Measurements from ENCODE around the gene KCNC4. TPM values are rescaled to one million over a fixed set of nuclear protein-coding genes. Genes with fewer than 3 reads are reported as not detected.

The KCNC4 gene
- total and polyA plus RNA-seq, 12 donors = 1.1 to 14.4 (median 9.3) TPM

DNA sequence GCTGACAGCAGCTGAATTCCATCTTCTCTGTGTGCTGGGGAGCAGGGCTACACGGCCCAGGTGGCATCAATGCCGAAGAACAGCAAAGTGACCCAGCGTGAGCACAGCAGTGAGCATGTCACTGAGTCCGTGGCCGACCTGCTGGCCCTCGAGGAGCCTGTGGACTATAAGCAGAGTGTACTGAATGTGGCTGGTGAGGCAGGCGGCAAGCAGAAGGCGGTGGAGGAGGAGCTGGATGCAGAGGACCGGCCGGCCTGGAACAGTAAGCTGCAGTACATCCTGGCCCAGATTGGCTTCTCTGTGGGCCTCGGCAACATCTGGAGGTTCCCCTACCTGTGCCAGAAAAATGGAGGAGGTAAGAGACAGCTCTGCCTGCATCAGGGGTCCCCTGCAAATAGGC lies 43.3 kb upstream of the KCNC4 start:
- WGBS, 4 donors = 88 to 91% (median 90%) methylated on average over 8 to 11 of the region's 11 CpGs
- Histone ChIP-seq H3K9me3 (replicated peaks in 1 of 3) (no peaks in the 10 kb centered on the region), H3K27me3 (no peaks in the 10 kb centered on the region), H3K4me1 (replicated peaks in 1 of 2) (no peaks in the 10 kb centered on the region), H3K27ac (no peak overlapping the region), H3K4me3 (no peak overlapping the region), H3K36me3 (replicated peaks in 1 of 2) (no peaks in the 10 kb centered on the region)
- intact Hi-C loops (cut with DNase I) = no loop called here
- no peak for DNase-seq
- TF ChIP-seq POLR2A (IDR thresholded peaks at IDR 0.05) = no peak
- TF ChIP-seq, protein P1, sequence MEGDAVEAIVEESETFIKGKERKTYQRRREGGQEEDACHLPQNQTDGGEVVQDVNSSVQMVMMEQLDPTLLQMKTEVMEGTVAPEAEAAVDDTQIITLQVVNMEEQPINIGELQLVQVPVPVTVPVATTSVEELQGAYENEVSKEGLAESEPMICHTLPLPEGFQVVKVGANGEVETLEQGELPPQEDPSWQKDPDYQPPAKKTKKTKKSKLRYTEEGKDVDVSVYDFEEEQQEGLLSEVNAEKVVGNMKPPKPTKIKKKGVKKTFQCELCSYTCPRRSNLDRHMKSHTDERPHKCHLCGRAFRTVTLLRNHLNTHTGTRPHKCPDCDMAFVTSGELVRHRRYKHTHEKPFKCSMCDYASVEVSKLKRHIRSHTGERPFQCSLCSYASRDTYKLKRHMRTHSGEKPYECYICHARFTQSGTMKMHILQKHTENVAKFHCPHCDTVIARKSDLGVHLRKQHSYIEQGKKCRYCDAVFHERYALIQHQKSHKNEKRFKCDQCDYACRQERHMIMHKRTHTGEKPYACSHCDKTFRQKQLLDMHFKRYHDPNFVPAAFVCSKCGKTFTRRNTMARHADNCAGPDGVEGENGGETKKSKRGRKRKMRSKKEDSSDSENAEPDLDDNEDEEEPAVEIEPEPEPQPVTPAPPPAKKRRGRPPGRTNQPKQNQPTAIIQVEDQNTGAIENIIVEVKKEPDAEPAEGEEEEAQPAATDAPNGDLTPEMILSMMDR (IDR thresholded peaks at IDR 0.05) = no peak

DNA sequence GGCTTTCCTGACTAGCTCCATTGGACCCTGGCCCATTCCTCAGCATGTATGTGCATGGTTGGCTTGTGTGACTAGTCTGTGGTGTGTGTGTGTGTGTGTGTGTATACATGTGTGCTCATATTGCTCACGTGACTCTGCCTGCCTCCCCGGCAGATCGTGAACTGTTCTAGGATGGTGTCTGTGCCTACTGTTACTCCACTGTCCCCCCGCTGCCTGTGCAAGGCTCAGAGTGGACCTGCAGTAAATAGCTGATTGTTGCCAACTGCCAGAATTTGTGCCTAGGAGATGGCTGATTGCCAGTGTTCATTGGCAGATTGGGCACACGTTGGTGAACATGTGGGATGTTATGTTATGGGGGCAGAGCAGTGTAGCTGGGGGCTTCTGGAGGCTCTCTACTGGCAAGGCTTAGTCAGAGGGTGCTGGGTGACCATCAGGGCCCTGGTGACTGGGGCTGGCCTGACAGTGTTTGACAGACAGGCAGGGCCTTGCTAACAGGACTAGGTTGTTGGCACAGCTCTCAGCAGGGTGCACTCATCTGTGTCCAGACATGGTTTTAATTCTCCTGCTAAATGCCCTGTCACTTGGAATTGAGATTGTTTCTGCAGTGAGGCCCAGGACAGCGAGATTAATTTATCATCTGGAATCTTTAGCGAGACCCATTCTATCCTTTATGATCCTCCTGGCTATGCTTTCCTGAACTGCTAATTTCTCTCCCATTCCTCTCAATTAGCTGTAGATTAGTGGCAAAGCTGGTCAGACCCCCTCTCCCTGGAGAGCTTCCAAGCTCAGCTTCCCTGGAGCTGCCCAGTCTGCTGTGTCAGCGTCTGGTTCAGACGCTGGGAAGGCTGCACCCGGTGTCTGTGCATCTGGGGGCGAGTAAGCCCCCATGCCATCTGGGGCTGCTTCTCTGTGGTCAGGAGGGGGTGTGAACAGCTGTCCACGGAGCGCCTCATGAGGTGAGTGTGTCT lies 39.1 kb upstream of the KCNC4 start:
- 57 to 68% (median 63%) methylated on average over 6 to 13 of the region's 13 CpGs for WGBS, 4 donors
- peaks cover 17% of the 10 kb centered on the region for H3K27me3 ChIP-seq
- H3K4me3 ChIP-seq = no peak overlapping the region
- H3K27ac ChIP-seq = no peak overlapping the region
- DNase-seq = no peak
- no peaks in the 10 kb centered on the region for H3K36me3 ChIP-seq (replicated peaks in 1 of 2)
- H3K4me1 ChIP-seq (replicated peaks in 1 of 2) = no peaks in the 10 kb centered on the region
- TF ChIP-seq, protein P1 (IDR thresholded peaks at IDR 0.05) = no peak
- TF ChIP-seq POLR2A (IDR thresholded peaks at IDR 0.05) = no peak
- no peaks in the 10 kb centered on the region for H3K9me3 ChIP-seq (replicated peaks in 1 of 3)
- intact Hi-C loops (cut with DNase I) = no loop called here

DNA sequence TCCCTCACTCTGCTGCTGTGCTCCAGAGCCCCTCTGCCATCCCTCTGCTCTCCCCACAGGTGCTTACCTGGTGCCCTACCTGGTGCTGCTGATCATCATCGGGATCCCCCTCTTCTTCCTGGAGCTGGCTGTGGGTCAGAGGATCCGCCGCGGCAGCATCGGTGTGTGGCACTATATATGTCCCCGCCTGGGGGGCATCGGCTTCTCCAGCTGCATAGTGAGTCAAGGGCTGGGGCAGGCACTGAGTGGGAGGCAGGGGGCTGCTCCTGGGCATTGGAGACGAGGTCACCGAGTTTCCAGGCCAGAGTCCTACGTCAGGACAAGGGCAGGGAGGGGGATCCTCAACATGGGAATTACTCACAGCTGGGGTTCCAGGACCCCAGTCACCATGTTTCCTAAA lies 38.1 kb upstream of the KCNC4 start:
- intact Hi-C loops (cut with DNase I) = no loop called here
- no peak for DNase-seq
- 77 to 87% (median 82%) methylated on average over 5 to 10 of the region's 10 CpGs for WGBS, 4 donors
- Histone ChIP-seq H3K4me3 (no peak overlapping the region), H3K4me1 (replicated peaks in 1 of 2) (no peaks in the 10 kb centered on the region), H3K9me3 (replicated peaks in 1 of 3) (no peaks in the 10 kb centered on the region), H3K27ac (no peak overlapping the region), H3K36me3 (replicated peaks in 1 of 2) (no peaks in the 10 kb centered on the region), H3K27me3 (peaks cover 17% of the 10 kb centered on the region)
- TF ChIP-seq, protein P1 (IDR thresholded peaks at IDR 0.05) = no peak
- no peak for TF ChIP-seq POLR2A (IDR thresholded peaks at IDR 0.05)

DNA sequence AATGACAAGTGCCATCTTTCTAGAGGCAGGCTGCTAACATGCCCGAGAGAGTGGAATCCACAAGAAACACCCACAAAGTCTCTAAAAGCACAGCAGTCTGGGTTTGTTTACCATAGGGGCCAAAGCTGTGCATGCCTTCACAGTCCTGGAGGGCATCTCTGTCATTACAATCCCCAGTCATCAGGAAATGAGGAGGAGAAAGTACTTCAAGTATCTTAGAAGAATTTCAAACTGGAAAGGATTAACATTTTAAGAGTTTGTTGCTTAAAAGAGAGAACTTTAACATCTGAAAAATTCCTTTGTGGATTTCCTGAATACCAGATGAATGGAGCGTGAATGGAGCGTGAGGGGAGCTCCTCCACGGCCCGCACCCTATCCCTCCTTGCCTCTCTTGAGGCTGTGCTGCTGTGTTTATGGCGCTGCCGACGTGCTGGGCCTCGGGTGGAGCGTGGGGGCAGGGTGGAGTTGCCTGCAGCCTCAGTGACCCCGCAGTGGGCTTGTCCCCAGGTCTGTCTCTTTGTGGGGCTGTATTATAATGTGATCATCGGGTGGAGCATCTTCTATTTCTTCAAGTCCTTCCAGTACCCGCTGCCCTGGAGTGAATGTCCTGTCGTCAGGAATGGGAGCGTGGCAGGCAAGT lies 36.5 kb upstream of the KCNC4 start:
- Histone ChIP-seq H3K36me3 (replicated peaks in 1 of 2) (no peaks in the 10 kb centered on the region), H3K9me3 (replicated peaks in 1 of 3) (no peaks in the 10 kb centered on the region), H3K4me3 (no peak overlapping the region), H3K27ac (no peak overlapping the region), H3K27me3 (peaks cover 17% of the 10 kb centered on the region), H3K4me1 (replicated peaks in 1 of 2) (no peaks in the 10 kb centered on the region)
- intact Hi-C loops (cut with DNase I) = no loop called here
- DNase-seq = no peak
- WGBS, 4 donors = 69 to 80% (median 74%) methylated on average over 15 of the region's 15 CpGs
- TF ChIP-seq, protein P1 (IDR thresholded peaks at IDR 0.05) = no peak
- no peak for TF ChIP-seq POLR2A (IDR thresholded peaks at IDR 0.05)
